ENCODE measurements around the gene FBXO4. TPM values are rescaled to one million over a fixed set of nuclear protein-coding genes. Genes with fewer than 3 reads are reported as not detected.

The FBXO4 gene
- total and polyA plus RNA-seq, 2 experiments from 2014 or later, result 0.63 to 0.74 TPM

DNA sequence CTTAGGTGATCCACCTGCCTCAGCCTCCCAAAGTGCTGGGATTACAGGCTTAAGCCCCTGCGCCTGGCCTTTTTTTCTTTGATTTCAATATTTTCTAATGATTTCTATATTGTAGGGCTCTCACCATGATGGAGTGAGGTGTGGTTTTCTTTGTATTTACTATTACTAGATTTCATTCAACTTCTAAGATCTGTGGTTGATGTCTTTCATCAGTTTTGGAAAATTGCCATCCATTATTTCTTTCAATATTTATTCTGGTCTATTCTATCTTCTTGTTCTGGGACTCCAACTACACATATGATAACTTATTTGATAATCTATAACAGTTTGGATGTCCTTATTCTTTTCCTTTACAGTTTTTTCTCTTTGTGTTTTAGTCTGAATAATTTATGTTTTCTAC, 31.9 kb downstream of the FBXO4 start:
- no peak for DNase-seq (ENCODE audit: low spot score)

More for the DNA sequence above, 31.9 kb downstream of the FBXO4 start:
- Histone ChIP-seq H3K27me3 (ENCODE audit: insufficient read depth) (no peaks in the 10 kb centered on the region), H3F3A (replicated peaks; ENCODE audit: low read depth) (no peaks in the 10 kb centered on the region), H2AFZ (no peak overlapping the region), H3K4me1 (ENCODE audit: insufficient read depth) (no peaks in the 10 kb centered on the region), H3K4me2 (no peak overlapping the region), H4K20me1 (replicated peaks; ENCODE audit: insufficient read depth) (no peaks in the 10 kb centered on the region; the same call in 1 of the 2 replicates), H3K4me3 (no peak overlapping the region), H3K27ac (ENCODE audit: low read depth) (no peak overlapping the region), H3K9me2 (ENCODE audit: insufficient read depth) (0 out of 2 replicates have a peak, but pooled peaks cover 8% of the 10 kb centered on the region), H3K79me2 (replicated peaks; ENCODE audit: insufficient read depth) (no peaks in the 10 kb centered on the region), H3K36me3 (ENCODE audit: insufficient read depth) (no peaks in the 10 kb centered on the region)
- Mint-ChIP-seq H3K36me3 (ENCODE audit: low read depth) (no peaks in the 10 kb centered on the region), H3K27ac (no peak overlapping the region), H3K9me3 (peaks cover 30% of the 10 kb centered on the region), H3K4me1 (no peaks in the 10 kb centered on the region), H3K27me3 (ENCODE audit: insufficient read depth, low read depth, poor library complexity) (no peaks in the 10 kb centered on the region), H3K4me3 (no peak overlapping the region)
- no peak for ATAC-seq
- TF ChIP-seq, protein P1, sequence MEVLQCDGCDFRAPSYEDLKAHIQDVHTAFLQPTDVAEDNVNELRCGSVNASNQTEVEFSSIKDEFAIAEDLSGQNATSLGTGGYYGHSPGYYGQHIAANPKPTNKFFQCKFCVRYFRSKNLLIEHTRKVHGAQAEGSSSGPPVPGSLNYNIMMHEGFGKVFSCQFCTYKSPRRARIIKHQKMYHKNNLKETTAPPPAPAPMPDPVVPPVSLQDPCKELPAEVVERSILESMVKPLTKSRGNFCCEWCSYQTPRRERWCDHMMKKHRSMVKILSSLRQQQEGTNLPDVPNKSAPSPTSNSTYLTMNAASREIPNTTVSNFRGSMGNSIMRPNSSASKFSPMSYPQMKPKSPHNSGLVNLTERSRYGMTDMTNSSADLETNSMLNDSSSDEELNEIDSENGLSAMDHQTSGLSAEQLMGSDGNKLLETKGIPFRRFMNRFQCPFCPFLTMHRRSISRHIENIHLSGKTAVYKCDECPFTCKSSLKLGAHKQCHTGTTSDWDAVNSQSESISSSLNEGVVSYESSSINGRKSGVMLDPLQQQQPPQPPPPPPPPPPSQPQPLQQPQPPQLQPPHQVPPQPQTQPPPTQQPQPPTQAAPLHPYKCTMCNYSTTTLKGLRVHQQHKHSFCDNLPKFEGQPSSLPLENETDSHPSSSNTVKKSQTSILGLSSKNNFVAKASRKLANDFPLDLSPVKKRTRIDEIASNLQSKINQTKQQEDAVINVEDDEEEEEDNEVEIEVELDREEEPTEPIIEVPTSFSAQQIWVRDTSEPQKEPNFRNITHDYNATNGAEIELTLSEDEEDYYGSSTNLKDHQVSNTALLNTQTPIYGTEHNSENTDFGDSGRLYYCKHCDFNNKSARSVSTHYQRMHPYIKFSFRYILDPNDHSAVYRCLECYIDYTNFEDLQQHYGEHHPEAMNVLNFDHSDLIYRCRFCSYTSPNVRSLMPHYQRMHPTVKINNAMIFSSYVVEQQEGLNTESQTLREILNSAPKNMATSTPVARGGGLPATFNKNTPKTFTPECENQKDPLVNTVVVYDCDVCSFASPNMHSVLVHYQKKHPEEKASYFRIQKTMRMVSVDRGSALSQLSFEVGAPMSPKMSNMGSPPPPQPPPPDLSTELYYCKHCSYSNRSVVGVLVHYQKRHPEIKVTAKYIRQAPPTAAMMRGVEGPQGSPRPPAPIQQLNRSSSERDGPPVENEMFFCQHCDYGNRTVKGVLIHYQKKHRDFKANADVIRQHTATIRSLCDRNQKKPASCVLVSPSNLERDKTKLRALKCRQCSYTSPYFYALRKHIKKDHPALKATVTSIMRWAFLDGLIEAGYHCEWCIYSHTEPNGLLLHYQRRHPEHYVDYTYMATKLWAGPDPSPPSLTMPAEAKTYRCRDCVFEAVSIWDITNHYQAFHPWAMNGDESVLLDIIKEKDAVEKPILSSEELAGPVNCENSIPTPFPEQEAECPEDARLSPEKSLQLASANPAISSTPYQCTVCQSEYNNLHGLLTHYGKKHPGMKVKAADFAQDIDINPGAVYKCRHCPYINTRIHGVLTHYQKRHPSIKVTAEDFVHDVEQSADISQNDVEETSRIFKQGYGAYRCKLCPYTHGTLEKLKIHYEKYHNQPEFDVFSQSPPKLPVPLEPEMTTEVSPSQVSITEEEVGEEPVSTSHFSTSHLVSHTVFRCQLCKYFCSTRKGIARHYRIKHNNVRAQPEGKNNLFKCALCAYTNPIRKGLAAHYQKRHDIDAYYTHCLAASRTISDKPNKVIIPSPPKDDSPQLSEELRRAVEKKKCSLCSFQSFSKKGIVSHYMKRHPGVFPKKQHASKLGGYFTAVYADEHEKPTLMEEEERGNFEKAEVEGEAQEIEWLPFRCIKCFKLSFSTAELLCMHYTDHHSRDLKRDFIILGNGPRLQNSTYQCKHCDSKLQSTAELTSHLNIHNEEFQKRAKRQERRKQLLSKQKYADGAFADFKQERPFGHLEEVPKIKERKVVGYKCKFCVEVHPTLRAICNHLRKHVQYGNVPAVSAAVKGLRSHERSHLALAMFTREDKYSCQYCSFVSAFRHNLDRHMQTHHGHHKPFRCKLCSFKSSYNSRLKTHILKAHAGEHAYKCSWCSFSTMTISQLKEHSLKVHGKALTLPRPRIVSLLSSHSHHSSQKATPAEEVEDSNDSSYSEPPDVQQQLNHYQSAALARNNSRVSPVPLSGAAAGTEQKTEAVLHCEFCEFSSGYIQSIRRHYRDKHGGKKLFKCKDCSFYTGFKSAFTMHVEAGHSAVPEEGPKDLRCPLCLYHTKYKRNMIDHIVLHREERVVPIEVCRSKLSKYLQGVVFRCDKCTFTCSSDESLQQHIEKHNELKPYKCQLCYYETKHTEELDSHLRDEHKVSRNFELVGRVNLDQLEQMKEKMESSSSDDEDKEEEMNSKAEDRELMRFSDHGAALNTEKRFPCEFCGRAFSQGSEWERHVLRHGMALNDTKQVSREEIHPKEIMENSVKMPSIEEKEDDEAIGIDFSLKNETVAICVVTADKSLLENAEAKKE (CRISPR knock-in tag; IDR thresholded peaks at IDR 0.05), result no peak
- TF ChIP-seq JUNB (IDR thresholded peaks at IDR 0.05; ENCODE audit: unreplicated experiment), result no peak
- TF ChIP-seq EZH2 (IDR thresholded peaks at IDR 0.05; ENCODE audit: low read depth, unreplicated experiment), result no peak
- no peak for TF ChIP-seq POLR2AphosphoS5 (IDR thresholded peaks at IDR 0.05; ENCODE audit: low read depth)
- TF ChIP-seq CREB1 (CRISPR knock-in tag; IDR thresholded peaks at IDR 0.05; ENCODE audit: low read depth), result no peak
- TF ChIP-seq STAT1 (IDR thresholded peaks at IDR 0.05; ENCODE audit: unreplicated experiment), result no peak
- TF ChIP-seq ZNF114 (CRISPR knock-in tag; IDR thresholded peaks at IDR 0.05), result no peak
- no peak for TF ChIP-seq EZH2phosphoT487 (IDR thresholded peaks at IDR 0.05; ENCODE audit: unreplicated experiment)
- no peak for TF ChIP-seq NANOG (IDR thresholded peaks at IDR 0.05; ENCODE audit: borderline replicate concordance)
- TF ChIP-seq, protein P2, sequence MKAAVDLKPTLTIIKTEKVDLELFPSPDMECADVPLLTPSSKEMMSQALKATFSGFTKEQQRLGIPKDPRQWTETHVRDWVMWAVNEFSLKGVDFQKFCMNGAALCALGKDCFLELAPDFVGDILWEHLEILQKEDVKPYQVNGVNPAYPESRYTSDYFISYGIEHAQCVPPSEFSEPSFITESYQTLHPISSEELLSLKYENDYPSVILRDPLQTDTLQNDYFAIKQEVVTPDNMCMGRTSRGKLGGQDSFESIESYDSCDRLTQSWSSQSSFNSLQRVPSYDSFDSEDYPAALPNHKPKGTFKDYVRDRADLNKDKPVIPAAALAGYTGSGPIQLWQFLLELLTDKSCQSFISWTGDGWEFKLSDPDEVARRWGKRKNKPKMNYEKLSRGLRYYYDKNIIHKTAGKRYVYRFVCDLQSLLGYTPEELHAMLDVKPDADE (IDR thresholded peaks at IDR 0.05), result no peak
- TF ChIP-seq, protein P3, sequence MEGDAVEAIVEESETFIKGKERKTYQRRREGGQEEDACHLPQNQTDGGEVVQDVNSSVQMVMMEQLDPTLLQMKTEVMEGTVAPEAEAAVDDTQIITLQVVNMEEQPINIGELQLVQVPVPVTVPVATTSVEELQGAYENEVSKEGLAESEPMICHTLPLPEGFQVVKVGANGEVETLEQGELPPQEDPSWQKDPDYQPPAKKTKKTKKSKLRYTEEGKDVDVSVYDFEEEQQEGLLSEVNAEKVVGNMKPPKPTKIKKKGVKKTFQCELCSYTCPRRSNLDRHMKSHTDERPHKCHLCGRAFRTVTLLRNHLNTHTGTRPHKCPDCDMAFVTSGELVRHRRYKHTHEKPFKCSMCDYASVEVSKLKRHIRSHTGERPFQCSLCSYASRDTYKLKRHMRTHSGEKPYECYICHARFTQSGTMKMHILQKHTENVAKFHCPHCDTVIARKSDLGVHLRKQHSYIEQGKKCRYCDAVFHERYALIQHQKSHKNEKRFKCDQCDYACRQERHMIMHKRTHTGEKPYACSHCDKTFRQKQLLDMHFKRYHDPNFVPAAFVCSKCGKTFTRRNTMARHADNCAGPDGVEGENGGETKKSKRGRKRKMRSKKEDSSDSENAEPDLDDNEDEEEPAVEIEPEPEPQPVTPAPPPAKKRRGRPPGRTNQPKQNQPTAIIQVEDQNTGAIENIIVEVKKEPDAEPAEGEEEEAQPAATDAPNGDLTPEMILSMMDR (conservative IDR thresholded peaks at IDR 0.05; ENCODE audit: low read depth in 2 of 2), result no peak
- TF ChIP-seq ZNF331 (CRISPR knock-in tag; IDR thresholded peaks at IDR 0.05; ENCODE audit: low read depth), result no peak
- TF ChIP-seq, protein P4, sequence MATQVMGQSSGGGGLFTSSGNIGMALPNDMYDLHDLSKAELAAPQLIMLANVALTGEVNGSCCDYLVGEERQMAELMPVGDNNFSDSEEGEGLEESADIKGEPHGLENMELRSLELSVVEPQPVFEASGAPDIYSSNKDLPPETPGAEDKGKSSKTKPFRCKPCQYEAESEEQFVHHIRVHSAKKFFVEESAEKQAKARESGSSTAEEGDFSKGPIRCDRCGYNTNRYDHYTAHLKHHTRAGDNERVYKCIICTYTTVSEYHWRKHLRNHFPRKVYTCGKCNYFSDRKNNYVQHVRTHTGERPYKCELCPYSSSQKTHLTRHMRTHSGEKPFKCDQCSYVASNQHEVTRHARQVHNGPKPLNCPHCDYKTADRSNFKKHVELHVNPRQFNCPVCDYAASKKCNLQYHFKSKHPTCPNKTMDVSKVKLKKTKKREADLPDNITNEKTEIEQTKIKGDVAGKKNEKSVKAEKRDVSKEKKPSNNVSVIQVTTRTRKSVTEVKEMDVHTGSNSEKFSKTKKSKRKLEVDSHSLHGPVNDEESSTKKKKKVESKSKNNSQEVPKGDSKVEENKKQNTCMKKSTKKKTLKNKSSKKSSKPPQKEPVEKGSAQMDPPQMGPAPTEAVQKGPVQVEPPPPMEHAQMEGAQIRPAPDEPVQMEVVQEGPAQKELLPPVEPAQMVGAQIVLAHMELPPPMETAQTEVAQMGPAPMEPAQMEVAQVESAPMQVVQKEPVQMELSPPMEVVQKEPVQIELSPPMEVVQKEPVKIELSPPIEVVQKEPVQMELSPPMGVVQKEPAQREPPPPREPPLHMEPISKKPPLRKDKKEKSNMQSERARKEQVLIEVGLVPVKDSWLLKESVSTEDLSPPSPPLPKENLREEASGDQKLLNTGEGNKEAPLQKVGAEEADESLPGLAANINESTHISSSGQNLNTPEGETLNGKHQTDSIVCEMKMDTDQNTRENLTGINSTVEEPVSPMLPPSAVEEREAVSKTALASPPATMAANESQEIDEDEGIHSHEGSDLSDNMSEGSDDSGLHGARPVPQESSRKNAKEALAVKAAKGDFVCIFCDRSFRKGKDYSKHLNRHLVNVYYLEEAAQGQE (IDR thresholded peaks at IDR 0.05; ENCODE audit: unreplicated experiment), result no peak

All from GM23338 (cell line).